Right cardiac atrium (tissue), 5 donors: ENCODE measurements around the gene SLC16A2. TPM values are rescaled to one million over a fixed set of nuclear protein-coding genes. Genes with fewer than 3 reads are reported as not detected.

Experiments
- ATAC-seq, 2 donors: fragments of 200-7000 bp; cut with Tn5 transposase; one replicate each; pipeline versions ENCODE4 v1.8.0 to v1.9.1; 2020; ENCODE audit warnings: moderate library complexity in 2 of 2, mild to moderate bottlenecking in 1 of 2
- DNase-seq, 3 donors: peaks; one replicate each; pipeline ENCODE4 v3.0.0-alpha.2; 2020
- H3K27ac ChIP-seq: one replicate; pipeline ENCODE4 v1.5.1; 2013; ENCODE audit warnings: mild to moderate bottlenecking, low read length, control low read depth, moderate library complexity
- H3K27me3 ChIP-seq: one replicate; pipeline ENCODE4 v1.6.1; 2013; ENCODE audit not compliant: control insufficient read depth, insufficient read depth
- H3K4me1 ChIP-seq: one replicate; pipeline ENCODE4 v1.6.1; 2013; ENCODE audit warnings: low read length; ENCODE audit not compliant: control insufficient read depth, insufficient read depth
- H3K4me3 ChIP-seq: one replicate; pipeline ENCODE4 v1.5.1; 2013; ENCODE audit warnings: low read length, control low read depth
- H3K9me3 ChIP-seq: one replicate; pipeline ENCODE4 v1.6.1; 2013; ENCODE audit warnings: low read length; ENCODE audit not compliant: control insufficient read depth
- WGBS: extraction: QIAGEN DNeasy Blood & Tissue Kit; methylation state at CpG from one replicate; pipeline ENCODE4 v1.1.7; 2013; 5-methylcytosine and 5-hydroxymethylcytosine counted together
- intact Hi-C, 4 donors: fragments of 100-400 bp; cut with DNase I; formaldehyde crosslinking; loops; one replicate each; pipeline versions ENCODE4 v1.11.0 to v1.14.0; 2022 to 2023
- polyA plus RNA-seq: library from polyadenylated mRNA; stranded (reverse); fragments of 200-250 nt; gene quantifications from one replicate; pipeline ENCODE4 v1.2.3, GENCODE V29; 2013
- total RNA-seq, 4 donors: library from RNA; stranded (reverse); fragmentation: NEBNext Ultra II Directional; extraction: Animal tissue kit (Norgen Biotek cat#: 25700); gene quantifications; one replicate each; pipeline ENCODE4 v1.2.1, GENCODE V29; 2021
- donor health status: healthy with polysubstance abuse.
- donor health status: DM: no; HTN: yes; CAD: no.
- donor health status: DM: no; HTN: no; CAD: no.
- donor health status: DM: no; HTN: yes; CAD: no; lungs with severe emphysema.
- donor health status: DM: yes; HTN: yes; CAD: no.

The SLC16A2 gene
- total and polyA plus RNA-seq, 5 donors, result 6.8 to 17.7 (median 12.4) TPM

DNA sequence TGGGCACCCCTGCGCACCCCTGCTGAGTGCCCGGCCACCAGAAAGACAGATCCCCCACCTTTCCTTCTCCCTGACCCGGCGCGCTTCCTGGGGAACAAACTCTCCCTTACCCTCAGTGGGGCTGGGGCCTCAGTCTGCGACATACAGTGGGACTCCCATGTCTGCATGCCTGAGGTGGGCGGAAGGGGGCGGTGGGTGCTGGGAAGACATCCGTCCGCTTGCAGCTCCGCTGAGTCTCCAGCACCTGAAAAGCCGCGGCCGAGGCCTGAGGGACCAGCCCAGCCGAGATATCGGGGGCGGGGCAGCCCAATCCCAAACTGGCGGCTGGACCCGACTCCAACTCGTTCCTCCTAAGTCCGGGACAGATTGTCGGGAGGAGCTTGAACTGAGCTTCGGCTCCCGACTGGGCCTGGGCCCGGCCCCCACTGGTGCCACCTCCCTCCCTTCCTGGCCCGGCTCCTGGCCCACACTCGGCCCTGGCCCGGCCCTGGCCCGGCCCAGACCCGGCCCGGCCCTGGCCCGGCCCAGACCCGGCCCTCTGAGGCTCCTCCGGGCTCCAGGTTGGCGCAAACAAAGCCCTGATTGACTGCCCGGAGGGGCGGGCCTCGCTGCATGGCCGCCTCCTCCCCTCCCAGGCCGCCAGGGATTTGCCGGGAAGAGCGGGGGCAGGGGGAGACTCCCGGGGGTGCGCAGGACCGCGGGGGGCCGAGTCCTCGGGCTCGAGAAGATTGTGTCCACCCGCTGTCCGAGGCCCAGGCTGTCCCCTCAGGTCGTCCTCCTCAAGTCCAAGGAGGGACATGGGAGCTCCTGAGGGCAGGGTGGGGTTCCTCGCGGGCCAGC, 877 bp upstream of the SLC16A2 start:
- peak; percentile 77 to 92 (median 91) for DNase-seq
- Histone ChIP-seq H3K4me1 (no peaks in the 10 kb centered on the region), H3K4me3 (peak overlapping the region; percentile 47), H3K27ac (peak overlapping the region; percentile 90), H3K9me3 (no peaks in the 10 kb centered on the region), H3K27me3 (no peaks in the 10 kb centered on the region)
- peak; percentile 91 to 94 for ATAC-seq
- 1% methylated on average over 53 of the region's 54 CpGs for WGBS
- intact Hi-C loops, result no loop called here

DNA sequence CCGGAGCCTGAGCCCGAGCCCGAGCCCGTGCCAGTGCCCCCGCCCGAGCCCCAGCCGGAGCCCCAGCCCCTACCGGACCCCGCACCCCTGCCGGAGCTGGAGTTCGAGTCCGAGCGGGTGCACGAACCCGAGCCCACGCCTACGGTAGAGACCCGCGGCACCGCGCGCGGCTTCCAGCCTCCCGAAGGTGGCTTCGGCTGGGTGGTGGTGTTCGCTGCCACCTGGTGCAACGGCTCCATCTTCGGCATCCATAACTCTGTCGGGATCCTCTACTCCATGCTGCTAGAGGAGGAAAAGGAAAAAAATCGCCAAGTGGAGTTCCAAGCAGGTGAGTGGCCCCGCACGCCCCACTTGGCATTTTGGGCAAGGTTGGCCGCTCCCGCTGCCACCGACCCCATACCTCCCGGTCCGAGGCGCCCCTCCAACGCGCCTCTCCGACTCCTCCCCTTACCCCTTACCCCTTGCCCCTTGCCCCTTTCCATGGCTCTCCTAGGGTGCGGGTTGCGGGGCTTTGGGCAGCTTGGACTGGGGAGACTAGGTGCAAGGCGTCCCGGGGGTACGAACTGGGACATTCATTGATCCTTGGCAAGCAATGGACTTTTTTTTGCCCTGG, 553 bp downstream of the SLC16A2 start:
- intact Hi-C loops, result no loop called here
- DNase-seq, result peak in 1 of 3 donors; percentile 54
- no peaks in the 10 kb centered on the region for H3K27me3 ChIP-seq
- H3K9me3 ChIP-seq, result no peaks in the 10 kb centered on the region
- no peak for ATAC-seq
- under 1% methylated on average over 46 of the region's 46 CpGs for WGBS
- no peak overlapping the region for H3K27ac ChIP-seq
- H3K4me1 ChIP-seq, result peaks cover 3% of the 10 kb centered on the region
- peak overlapping the region; percentile 78 for H3K4me3 ChIP-seq

DNA sequence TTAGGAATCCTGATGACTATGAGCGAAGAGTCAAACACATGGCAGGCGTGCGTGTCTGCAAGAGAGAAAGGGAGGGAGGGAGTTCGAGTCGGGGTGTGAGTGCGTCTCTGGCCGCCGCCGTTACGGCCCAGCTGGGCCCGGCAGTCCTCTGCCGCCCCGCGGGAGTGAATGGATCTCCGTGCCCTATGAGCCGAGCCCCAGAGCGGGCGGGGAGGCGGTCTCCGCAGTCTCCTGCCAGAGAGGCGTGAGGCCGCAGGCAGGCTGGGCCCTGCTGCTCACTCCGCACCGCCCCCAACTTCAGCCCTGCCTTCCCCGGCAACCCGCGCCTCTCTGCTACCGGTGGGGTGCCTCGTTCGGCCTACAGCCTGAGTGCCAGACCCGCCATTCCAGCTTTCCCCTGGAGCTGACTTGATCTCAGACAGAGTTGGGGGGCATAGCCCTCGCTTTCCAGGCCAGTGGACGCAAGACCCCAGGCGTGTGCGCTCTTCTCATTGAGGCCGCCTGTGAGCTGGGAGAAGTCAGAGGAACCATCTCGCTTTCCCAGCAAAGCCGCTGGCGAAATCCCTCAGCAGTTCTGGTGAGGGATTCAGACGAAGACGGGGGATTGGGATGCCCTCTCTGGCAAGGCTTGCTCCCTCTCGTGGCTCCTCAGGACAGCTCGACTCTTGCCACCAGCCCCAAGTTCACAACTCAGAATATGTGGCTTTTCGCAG, 1.4 kb downstream of the SLC16A2 start:
- H3K27me3 ChIP-seq, result no peaks in the 10 kb centered on the region
- peak overlapping the region; percentile 78 for H3K27ac ChIP-seq
- peak; percentile 72 to 76 for ATAC-seq
- peak; percentile 79 to 90 (median 88) for DNase-seq
- intact Hi-C loops, result no loop called here
- H3K9me3 ChIP-seq, result no peaks in the 10 kb centered on the region
- 7% methylated on average over 40 of the region's 44 CpGs for whole genome bisulfite sequencing
- peak overlapping the region; percentile 78 for H3K4me3 ChIP-seq
- peaks cover 3% of the 10 kb centered on the region for H3K4me1 ChIP-seq

DNA sequence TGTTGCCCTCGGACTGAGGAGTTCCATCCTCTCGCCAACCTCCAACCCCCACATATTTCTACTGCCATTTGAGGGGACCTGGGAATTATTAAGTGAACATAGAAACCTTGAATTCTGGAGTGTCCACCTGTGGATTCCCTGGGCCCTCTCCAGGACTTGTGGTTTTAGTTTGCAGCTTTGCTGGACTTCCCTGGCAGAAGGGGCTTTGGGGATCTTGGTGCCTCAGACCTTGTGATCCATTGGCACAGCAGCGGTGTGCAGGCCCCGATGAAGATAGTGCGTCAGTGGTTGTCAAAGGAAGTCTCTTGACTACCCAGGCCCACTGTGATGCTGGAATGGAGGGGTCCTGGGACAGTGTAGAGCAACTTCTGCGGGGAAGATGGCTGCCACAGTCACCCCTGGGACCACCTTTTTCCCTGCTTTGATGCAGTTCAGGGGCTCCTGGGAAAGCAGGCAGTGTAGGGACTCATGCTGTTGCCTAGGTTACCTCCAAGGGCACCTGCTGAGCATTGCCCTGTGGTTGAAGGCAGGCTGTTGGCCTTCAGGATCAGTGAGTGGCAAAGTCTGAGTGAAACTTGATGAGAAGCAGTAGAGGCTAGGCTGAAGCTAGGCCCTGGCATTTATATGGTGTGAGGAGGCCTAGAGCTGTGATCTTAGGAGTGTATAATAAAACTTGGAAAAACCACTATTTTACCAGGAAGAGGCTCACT, 2.2 kb downstream of the SLC16A2 start:
- Histone ChIP-seq H3K4me3 (no peak overlapping the region), H3K9me3 (no peaks in the 10 kb centered on the region), H3K4me1 (peaks cover 3% of the 10 kb centered on the region), H3K27me3 (no peaks in the 10 kb centered on the region), H3K27ac (no peak overlapping the region)
- intact Hi-C loops, result no loop called here
- WGBS, result 62% methylated on average over 6 of the region's 6 CpGs
- DNase-seq (no peak), ATAC-seq (no peak)

DNA sequence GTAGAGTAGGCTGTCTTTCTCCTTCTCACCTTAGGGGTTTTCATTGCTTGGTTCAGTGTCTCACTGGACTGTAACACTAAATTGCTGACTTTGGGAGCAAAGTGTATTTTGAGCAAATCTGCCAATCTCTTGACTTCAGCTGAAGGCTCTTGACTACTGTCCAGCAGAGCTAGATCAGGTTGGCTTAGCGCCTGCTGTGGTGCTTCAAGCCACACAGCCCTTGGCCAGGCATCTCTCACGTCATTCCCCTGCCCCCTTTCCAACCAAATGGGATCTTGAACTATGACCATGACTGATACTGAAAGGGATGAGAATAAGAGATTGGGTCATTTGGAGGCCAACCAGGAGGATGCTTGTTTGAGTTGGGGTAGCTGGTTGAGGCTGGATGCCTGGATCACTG, 4.8 kb downstream of the SLC16A2 start:
- Histone ChIP-seq H3K4me1 (peaks cover 3% of the 10 kb centered on the region), H3K27ac (no peak overlapping the region), H3K9me3 (no peaks in the 10 kb centered on the region), H3K4me3 (no peak overlapping the region), H3K27me3 (no peaks in the 10 kb centered on the region)
- ATAC-seq (no peak), DNase-seq (peak in 1 of 3 donors; percentile 34)
- intact Hi-C loops, result no loop called here
- 73% methylated on average over 2 of the region's 2 CpGs for WGBS

DNA sequence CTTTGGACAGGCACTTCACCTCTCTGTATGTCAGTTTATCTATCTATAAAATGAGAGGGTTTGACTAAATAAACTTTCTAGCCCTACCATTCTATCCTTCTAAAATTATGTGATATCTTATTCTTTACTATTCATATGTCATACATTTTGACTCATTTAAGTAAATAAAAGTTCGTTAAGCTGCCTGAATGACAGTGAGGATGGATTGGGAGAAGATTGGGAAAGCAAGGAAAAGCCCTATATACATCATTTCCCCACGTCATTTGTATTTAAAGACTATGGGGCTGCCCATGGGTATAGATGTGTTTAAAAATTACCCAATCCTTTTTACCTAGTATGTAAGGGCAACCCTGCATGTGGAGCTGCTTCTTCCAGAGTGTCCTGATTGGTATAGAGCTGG, 5.3 kb downstream of the SLC16A2 start:
- Histone ChIP-seq H3K4me3 (no peak overlapping the region), H3K9me3 (no peaks in the 10 kb centered on the region), H3K27ac (no peak overlapping the region), H3K4me1 (peaks cover 3% of the 10 kb centered on the region), H3K27me3 (no peaks in the 10 kb centered on the region)
- no peak for DNase-seq
- intact Hi-C loops, result no loop called here
- no peak for ATAC-seq
- 89% methylated on average over 2 of the region's 2 CpGs for WGBS

DNA sequence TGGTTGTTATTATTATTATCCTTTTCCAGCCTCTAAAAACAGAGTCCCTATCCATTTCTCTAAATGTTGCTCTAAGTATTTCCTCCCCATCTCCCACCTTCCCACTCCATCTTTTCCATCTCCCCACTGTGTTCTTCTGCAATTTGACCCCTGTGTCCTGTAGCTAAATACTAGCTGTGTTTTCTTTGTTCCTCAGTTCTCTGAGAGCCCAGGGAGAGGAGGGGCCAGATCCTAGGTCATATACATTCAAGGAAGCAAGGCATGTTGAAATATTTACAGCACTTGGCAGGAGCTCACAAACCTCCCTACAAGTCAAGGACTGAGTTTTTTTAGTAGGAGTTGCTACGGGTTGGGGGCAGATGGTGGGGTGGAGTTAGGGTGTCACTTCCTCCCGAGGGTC, 10.5 kb downstream of the SLC16A2 start:
- DNase-seq, result no peak
- intact Hi-C loops, result no loop called here
- Histone ChIP-seq H3K9me3 (no peaks in the 10 kb centered on the region), H3K27me3 (no peaks in the 10 kb centered on the region), H3K4me1 (no peaks in the 10 kb centered on the region), H3K4me3 (no peak overlapping the region), H3K27ac (no peak overlapping the region)
- WGBS, result 49% methylated on average over 2 of the region's 2 CpGs
- no peak for ATAC-seq

DNA sequence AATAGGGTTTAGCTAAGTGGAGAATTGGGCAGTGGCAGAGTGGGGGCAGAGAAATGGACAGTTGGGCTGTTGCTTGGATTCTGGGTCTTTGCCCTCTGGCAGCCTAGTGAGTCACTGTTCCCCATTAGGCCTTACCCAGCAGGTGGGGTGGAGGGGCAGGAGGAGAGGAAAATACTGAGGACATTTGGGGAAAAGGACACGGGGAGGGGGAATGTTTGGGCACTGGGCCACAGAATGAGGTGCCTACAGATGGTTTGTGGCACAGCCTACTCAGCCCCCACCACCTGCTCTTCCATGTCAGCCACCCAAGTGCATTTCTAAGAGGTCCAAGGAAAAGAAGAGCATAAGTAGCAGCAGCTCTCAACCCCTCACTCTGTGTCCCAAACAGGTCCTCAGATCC, 13.0 kb downstream of the SLC16A2 start:
- DNase-seq (no peak), ATAC-seq (no peak)
- H3K4me3 ChIP-seq, result no peak overlapping the region
- 71% methylated on average over 1 of the region's 1 CpG for WGBS
- no peaks in the 10 kb centered on the region for H3K27me3 ChIP-seq
- no peak overlapping the region for H3K27ac ChIP-seq
- H3K9me3 ChIP-seq, result no peaks in the 10 kb centered on the region
- intact Hi-C loops, result no loop called here
- H3K4me1 ChIP-seq, result no peaks in the 10 kb centered on the region

DNA sequence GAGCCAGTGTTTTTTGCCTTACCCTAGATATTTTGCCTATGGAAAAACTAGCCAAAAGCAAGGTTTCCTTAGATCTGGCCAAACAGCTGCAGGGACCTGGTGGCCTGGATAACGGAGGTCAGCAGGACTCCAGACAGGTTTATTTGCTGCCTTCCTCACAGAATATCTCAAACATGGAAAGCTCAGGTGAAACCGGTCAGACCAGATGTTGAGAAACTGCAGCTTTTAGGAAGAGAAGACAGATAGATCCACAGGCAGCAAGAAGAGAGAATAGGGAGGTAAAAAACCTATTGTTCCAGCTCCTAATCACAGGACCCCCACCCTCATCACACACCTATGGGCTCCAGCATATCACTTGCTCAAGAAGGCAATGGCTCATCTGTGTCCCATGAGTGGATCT, 16.2 kb downstream of the SLC16A2 start:
- H3K9me3 ChIP-seq, result no peaks in the 10 kb centered on the region
- no peak overlapping the region for H3K27ac ChIP-seq
- DNase-seq (no peak), ATAC-seq (no peak)
- H3K4me1 ChIP-seq, result no peaks in the 10 kb centered on the region
- H3K27me3 ChIP-seq, result no peaks in the 10 kb centered on the region
- no peak overlapping the region for H3K4me3 ChIP-seq
- 90% methylated on average over 2 of the region's 2 CpGs for WGBS
- intact Hi-C loops, result no loop called here

DNA sequence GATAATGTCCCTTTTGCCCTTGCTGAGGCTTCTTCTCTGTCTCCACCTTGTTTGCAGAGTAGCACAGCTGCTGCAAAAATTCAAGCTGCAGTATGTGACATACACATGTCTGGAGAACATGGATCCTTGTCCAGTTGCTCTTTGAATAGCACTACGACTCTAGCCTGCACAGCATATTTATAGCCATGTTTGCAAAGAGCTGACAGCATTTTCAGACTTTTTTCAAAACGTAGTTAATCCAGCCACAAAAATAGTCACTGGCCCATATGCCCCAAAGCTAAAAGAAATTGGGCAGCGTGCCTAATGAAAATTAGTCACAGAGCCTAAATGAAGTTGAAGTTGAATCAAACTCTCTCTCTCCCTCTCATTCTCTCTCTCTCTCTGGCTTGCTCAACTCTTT, 17.5 kb downstream of the SLC16A2 start:
- Histone ChIP-seq H3K27me3 (no peaks in the 10 kb centered on the region), H3K4me3 (no peak overlapping the region), H3K9me3 (no peaks in the 10 kb centered on the region), H3K27ac (no peak overlapping the region), H3K4me1 (no peaks in the 10 kb centered on the region)
- intact Hi-C loops, result no loop called here
- ATAC-seq (no peak), DNase-seq (no peak)
- 67% methylated on average over 3 of the region's 3 CpGs for WGBS
